Measurements from ENCODE around the gene CD28. TPM values are rescaled to one million over a fixed set of nuclear protein-coding genes. Genes with fewer than 3 reads are reported as not detected.
"Not testable (repeated sequence)": the region's sequence is repeated elsewhere in the genome, so short reads cannot be mapped to it uniquely, and the experiment has no call there.

Gene CD28
- total RNA-seq, 1 experiment from 2014 or later = not detected

DNA sequence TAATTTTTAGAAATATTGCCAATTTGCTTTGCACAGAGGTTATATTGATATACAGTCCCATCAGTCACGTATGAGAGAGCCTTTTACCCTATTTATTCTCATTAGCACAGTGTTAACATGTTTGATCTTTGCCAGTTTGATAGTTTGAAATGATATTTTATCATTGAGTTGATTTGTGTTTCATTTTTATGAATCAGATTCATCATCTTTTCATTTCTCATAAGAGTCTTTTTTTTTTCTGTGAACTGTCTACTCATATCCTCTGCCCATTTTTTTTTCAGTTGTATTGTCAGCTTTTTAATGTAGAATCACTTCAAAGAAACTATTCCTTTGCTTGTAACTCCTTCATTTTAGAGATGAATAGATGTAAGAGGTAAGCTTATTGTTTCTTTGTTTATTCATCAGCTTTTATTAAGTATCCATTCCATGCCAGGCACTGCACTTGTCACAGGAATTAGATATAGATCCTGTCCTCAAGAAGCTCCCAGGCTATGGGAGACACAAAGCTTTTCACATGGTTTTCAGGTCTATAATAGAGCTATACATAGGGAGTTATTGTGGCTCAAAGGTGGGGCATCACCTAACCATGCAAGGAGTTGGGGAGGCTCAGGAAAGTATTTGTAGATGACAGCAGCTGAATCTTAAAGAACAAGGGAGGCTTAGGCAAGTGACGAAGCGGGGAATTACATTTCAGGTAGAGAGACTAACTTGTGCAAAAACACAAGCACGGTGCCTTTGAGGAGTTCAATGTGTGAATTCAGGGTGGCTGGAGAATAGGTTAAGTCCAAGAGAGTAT lies 42.1 kb downstream of the CD28 start:
- no peak for DNase-seq (ENCODE audit: low spot score)

DNA sequence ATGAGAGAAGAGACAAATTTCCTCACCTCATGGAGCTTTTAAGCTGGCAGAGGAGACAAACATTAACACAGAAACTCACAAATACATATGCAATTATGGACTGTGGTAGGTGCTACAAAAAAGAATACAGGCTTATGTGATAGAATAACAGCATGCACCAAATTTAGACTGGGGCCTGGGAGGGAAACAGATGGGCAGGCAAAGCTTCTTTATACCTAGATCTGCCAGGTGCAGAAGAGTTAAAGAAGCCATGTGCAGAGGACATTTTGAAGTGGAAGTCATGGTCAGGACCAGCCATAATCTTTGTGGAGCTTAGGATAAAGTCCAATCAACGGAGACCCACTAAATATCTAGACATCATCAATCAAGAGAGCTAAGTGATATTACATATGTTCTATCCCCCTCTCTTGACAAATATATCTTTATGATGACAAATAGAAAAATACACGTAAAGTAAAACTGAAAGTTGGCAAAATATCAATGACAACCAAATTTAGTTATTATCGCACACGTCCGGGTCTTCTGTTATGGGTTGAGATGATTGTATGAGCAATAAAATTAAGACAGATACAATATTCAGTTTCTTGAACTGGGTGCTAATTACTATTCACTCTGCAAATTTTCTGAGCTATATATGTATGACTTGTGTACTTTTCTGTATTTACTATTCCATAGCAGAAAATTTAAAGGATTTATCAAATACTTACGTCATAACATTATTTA lies 44.1 kb downstream of the CD28 start:
- no peak for DNase-seq (ENCODE audit: low spot score)

DNA sequence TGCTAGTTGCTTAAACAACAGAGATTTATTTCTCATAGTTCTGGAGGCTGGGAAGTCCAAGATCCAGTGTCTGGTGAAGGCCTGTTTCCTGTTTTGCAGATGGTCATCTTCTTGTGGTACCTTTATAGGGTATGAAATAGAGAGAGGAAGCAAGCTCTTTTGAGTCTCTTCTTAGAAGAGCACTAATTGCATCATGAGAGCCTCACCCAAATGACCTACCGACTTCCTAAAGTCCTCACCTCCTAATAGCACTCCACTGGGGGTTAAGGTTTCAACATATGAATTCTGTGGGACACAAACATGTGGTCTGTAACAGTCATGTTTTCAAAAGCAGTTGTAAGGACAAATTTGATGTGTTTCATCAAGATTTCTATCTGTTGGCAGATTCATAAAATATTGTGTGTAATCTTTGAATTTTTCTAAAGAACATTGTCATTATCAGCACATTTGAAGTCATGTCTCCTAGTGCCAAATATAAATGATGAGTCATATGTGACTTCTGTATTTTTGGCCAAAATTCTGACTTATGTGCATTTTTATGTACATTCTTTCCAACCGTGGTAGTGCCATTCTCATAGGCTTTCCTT lies 45.3 kb downstream of the CD28 start:
- no peak for DNase-seq (ENCODE audit: low spot score)

DNA sequence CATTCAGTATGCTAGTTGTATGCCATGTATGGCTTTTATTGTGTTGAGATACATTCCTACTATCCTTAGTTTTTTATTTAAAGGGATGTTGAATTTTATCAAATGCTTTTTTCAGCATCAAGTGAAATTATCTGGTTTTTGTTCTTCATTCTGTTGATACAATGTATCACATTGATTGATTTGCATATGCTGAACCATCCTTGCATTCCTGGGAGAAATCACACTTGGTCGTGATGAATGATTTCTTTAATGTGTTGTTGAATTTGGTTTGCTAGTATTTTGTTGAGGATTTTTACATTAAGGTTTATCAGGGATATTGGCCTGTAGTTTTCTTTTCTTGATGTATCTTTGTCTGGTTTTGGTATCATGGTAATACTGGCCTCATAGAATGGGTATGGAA lies 49.7 kb downstream of the CD28 start:
- DNase-seq (ENCODE audit: low spot score) = no peak

DNA sequence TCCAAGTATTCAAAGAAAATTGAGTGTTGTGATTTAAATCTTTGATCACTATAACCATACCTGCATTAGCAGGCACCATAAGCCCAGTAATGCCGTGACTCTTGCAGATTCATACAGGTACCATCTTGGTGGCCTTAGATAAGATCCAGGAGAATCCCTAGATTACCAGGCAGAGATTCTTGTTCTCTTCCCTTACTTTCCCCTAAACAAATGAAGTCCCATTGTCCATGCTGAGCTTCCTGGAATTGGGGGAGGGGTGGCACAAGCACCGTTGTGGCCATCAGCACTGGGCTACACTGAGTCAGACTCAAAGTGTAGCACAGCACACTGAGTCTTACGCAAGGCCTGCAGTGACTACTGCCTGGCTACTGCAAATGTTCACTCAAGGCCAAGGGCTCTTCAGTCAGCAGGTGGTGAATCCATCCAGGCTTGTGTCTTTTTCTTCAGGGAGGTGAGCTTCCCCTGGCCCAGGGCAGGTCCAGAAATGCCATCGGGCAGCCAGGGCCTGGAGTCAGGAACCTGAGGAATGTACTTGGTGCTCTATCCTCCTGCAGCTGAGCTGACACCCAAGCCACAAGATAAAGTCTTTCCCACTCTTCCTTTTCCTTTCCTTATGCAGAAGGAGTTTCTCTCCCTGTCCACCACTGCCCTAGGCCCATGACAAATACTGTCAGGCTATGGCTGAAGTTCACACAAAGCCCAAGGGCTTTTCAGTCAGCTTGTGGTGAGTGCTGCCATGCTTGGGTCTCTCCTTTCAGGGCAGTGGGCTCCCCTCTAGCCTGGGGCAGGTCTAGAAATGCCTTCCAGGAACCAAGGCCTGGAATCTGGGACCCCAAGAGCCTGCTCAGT lies 52.6 kb downstream of the CD28 start:
- DNase-seq (ENCODE audit: low spot score) = peak; percentile 41

DNA sequence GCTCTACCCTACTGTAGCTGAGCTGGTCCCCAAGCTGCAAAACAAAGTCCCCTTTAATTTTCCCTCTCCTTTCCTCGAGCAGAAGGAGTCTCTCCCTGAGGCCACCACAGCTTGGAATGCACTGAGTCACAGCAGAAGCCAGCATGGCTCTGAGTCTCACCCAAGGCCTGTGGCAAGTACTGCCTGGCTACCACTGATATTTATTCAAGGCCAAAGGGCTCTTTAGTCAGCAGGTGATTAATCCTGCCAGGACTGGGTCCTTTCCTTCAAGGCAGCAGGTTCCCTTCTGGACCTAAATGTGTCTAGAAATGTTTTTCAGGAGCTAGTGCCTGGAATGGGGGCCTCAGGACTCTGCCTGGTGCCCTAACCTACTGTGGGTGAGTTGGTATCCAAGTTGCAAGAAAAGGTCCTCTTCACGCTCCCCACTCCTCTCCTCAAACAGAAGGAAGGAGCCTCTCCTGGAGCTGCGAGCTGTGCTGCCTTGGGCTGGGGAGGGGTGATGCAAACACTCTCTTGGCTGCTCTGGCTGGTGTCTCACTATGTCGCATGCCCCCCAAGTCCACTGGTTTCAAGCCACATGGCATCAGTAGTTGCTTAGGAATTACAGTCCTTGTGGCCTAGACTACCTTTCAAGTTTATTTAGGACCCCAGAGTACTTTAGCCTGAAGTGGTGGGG lies 53.4 kb downstream of the CD28 start:
- DNase-seq (ENCODE audit: low spot score) = peak; percentile 86

DNA sequence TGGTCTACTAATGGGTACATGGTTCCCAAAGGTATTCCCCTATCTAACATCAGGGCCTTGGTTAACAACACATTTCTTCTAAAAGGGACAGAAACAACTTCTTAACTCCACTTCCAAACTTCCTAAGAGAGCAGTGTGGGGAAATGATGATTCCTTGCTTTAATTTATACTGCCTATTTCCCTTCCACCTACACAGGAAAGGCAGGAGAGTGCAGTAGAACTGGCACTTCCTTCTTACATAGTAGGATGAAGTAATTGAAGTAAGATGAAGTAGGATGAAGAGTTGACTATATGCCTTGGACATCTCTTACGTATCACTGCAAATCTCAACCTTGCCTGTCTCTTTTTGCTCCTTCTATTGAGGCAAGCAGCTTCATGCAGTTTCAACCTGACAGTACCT lies 54.7 kb downstream of the CD28 start:
- no peak for DNase-seq (ENCODE audit: low spot score)

DNA sequence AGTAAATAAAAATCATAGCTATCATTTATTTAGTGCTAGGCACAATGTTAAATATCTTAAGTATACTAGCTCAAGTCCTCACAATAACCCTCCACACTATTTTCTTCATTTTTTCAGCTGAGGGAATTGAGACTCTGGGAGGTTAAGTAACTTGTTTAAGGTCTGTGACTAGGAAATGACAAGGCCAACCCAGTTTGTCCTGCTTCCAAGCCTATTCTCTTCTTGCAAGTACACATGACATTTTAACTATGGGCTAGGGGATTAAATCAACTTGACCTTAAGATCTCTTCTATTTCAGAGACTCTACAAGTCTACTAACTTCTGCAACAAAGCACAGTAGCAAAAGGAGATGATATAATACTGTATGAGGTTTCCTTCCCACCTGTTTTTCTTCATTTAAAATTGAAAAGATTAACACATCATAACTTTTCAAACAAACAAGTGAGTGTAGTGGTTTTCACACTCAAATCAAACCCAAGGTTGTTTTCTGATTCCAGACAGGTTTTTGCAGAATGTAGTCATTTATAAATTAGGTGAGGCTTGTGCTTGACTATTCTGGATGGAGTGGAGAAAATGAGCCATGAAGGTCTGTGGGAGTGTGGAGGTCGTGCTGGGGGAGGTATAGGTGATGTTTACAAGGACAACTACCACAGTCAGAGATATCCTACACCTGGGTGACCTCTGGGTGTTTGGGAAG lies 57.0 kb downstream of the CD28 start:
- no peak for DNase-seq (ENCODE audit: low spot score)

DNA sequence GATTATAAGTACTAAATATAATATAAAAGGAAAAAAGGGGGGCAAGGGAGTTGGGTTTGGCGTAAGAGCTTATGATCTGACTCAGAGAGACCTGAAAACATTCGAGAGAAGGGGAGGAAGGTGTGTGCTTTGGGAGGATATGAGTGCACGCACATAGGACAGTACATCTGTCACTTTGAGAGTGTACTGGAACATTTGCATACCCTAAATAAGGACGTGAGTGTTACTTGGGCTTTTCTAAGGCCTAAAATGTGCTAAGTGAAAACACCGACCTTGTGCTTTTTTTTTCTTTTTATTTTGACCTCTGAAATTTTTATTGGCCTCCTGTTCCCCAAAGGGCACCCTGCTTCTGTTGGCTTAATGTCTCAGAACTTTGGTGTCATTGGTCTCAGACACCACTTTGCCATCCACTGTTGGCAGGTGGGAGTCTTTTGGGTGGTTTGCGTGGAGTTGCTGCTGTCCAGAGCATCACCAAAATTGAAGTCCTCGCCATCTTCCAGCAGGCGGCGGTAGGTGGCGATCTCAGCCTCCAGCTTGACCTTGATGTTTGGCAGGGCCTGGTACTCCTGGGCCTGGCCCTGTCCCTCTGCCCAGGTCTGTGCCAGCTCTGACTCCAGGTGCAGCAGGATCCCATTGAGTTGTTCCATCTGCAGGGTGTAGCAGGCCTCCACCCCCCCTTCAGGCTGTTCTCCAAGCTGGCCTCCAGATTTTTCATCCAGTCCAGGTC lies 57.7 kb downstream of the CD28 start:
- no peak for DNase-seq (ENCODE audit: low spot score)

DNA sequence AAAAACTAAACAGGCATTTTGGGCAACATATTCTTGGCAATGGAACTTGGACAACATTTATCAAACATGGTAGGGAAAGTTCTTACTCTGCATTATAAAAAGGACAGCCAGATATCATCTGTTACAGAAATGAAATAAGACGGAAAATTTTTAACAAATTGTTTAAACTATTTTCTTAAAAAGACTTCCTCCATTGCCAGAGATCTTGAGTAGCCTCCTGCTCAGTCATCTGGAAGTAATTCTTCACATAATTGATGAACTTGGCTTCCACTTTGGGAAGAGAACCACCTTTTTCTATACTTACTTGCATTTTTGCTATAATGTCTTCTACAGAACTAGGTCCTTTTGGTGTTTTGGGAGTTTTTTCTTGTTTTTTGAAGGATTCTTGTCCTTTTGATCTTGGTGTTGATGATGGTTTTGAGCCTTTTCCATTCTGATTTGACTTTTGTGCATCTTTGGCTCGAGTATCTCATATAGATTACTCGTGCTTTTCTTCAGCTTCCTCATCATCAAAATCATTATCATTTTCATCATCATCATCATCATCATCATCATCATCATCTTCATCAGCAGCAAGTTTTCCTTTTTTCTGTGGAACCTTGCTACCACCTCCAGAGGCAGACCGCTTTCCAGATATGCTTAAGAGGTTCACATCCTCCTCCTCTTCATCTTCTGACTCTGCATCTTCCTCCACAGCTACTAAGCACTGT lies 66.2 kb downstream of the CD28 start:
- no peak for DNase-seq (ENCODE audit: low spot score)

DNA sequence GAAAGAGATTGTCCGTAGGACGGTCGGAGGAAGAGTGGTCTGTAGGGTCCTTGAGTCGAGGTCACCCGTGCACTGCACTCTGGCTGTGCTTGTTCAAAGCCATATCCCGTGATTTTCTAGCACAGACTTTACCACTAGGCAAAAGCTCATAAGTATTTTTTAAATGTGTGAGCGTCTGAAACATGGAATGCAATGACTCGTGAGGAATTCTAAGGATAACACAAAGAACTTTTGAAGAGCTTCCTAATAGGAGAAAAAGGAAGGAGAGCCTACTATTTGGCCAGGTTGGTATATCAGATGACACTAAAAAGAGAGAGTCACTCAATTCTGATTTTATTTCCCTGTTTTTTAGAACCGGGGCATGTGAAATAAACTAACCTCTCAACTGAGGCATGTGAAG lies 68.3 kb downstream of the CD28 start:
- DNase-seq (ENCODE audit: low spot score) = no peak

DNA sequence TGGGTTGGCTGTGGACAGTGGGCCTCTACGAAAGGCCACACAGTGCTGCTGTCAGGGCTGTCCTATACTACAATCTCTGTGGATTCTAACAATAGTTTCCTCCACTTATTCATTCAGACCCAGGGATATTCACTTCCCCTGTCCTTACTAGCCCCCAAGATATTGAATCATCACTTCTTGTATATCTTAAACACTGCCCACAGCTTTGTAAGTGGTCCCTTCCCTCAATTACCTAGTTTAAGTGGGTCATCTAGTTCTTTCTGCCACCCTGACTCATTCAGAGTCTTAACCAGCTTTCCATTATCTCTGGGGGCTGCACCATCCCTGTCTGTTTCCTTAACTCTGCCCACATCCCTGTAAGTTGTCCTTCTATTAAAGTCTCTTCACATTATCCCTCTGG lies 69.2 kb downstream of the CD28 start:
- no peak for DNase-seq (ENCODE audit: low spot score)

DNA sequence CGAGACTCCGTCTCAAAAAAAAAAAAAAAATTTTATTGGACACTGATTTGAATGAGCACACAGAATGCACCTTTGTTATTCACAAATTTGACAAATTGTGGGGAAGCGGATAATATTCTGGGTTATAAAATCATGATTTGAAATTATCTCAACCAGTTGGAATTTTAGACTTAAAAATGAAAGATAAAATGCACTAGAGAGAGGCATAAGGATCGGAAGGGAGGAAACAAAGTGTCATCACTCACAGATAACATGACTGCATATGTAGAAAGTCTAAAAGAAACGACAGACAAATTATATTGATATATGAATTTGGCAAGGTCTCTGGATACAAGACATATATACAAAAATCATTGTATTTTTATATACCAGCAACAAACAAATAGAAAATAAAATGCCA lies 70.6 kb downstream of the CD28 start:
- no peak for DNase-seq (ENCODE audit: low spot score)

DNA sequence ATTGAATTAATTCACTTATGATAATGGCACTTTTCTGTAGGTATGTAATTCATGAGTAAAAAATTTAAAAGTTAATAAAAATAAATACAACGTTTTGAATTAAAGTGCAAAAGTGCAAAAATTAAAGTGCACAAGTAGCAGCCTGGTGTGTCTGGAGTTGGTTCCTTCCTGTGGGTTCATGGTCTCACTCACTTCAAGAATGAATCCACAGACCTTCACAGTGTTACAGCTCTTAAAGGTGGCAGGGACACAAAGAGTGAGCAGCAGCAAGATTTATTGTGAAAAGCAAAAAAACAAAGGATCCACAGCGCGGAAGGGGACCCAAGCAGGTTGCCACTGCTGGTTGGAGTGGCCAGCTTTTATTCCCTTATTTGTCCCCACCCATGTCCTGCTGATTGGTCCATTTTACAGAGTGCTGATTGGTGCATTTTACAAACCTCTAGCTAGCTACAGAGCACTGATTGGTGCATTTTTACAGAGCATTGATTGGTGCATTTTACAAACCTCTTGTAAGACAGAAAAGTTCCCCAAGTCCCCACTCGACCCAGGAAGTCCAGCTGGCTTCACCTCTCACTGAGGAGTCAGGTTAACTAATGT lies 73.1 kb downstream of the CD28 start:
- DNase-seq (ENCODE audit: low spot score) = not testable (repeated sequence)

DNA sequence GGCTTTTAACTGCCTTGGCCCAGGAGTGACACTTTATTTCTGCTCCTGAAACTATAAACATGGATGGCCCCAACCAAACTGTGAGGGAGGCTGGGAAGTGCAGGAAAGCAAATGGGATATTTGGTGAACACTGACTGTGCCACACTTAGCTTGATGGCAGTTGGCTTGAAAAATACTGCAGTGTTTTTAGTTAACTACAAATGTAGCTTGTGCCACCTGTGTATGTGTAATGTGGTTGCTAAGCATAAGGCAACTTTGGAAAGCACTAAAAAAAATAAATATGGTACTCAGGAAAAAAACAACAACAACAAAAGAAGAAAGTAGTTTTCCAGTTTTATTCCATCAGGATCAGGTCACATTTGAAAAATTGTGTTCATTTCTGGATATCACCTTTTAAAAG lies 73.8 kb downstream of the CD28 start:
- no peak for DNase-seq (ENCODE audit: low spot score)

DNA sequence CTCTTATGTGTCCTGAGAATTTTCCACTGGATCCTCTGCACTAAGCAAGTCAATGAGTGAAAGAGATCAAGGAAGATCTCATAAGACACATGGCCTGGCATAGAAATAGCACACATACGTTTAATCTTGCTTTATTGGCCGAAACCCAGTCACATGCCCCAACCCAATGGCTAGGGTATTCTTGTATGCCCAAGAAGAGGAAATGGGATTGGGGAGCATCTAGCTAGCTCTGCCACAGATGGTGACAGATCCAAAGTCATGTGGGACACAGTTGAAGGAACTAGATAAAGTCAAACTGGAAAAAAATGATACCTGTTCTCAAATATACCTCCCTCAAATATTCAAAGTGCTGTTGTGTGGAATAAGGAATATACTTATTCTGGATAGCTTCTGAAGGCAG lies 74.7 kb downstream of the CD28 start:
- no peak for DNase-seq (ENCODE audit: low spot score)

DNA sequence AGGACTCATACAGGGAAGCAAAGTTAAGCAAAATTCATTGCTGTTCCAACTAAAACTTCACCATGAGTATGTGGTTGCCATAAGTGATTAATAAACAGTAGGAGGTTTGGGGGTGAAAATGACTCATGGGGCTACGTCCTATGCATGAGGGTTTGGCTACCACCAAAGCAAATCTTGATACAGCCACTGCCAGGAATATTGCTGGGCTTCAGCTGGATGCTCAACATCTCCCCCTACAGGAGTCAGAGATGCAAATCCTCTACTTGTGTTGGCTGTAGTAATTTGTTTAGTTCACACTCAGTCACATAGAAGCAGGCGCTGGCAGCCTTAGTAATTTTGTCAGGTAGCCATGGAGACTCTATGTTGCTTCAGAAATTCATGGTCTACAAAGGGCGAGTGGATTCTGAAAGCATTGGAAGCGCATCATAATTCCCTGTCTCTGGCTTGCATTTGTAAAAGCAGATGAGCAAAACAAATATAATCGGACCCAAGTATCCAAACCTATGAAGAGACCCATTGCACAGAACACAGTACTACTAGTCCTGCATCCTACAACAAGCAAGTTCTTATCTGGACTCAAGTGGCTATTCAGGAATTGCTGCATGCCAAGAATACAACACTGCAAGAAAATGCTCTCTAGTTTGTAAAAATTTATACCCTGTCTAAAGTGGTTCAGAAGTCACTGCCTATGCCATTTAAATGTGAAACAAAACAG lies 76.0 kb downstream of the CD28 start:
- peak; percentile 93 for DNase-seq (ENCODE audit: low spot score)

DNA sequence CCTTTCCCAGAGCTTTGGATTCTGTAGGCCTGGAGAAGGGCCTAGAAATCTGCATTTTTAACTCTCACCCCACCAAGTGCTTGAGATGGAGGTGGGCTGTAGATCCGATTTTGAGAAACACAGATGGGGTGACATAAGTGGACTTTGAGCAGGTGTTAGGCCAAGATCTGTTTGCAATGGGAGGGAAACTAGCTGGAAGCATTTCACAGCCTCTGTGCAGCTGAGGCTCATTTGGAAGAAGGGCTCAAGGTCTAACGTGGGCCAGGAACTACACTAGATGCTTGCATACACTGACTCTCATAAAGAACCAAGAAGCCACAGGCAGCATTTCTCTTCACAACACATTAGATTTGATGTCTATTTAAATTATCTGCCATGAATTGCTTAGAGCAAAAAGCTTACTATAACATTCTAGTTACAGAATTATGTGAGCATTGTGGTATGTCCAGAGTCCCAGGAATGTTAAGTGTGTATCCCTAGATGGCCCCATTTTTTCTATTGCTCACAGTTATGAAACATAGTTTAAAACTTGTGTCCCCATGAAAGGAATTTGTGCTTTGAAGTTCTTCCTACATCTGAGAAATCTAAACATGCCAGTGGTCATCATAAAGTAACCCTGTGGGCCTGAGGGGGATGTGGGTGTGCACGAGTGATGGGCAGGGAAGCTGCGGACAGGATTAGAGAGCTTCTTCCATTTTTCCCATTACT lies 77.2 kb downstream of the CD28 start:
- peak; percentile 73 for DNase-seq (ENCODE audit: low spot score)

Data from A172 (cell line).